IMR-90 (cell line): ENCODE results near the gene STRN. TPM values are rescaled to one million over a fixed set of nuclear protein-coding genes. Genes with fewer than 3 reads are reported as not detected.

Experiments
- ATAC-seq: fragments of 200-7000 bp; cut with Tn5 transposase; 2 replicates; pipeline ENCODE4 v1.9.1; 2020; ENCODE audit warnings: low read depth, mild to moderate bottlenecking, moderate library complexity
- BruUV-seq: library from RNA; stranded (reverse); fragments of 400-500 nt; replicated peaks from 2 replicates; lab custom pipeline; 2021; lab: Mats Ljungman, UMichigan
- CTCF ChIA-PET: fragments of 300-600 bp; formaldehyde crosslinking; extraction: SDS; loops from one replicate; lab custom pipeline; 2021; ENCODE audit warnings: antibody characterized with exemption; lab: Yijun Ruan, JAX
- POLR2A ChIA-PET: fragments of 300-600 bp; sonication (Branson Sonifier 250); formaldehyde crosslinking; loops from one replicate; lab custom pipeline; 2022; ENCODE audit warnings: antibody characterized with exemption; ENCODE audit not compliant: unreplicated experiment; lab: Charles Lee
- DNase-seq: peaks from one replicate; pipeline ENCODE4 v3.0.0; 2013
- H2AFZ ChIP-seq: replicated peaks from 2 replicates; pipeline ENCODE3; 2013; ENCODE audit warnings: low read length, mild to moderate bottlenecking; ENCODE audit not compliant: poor library complexity
- H2AK5ac ChIP-seq: 2 replicates; pipeline ENCODE4 v1.6.1; 2013; ENCODE audit warnings: low read depth, low read length, inconsistent platforms
- H2AK9ac ChIP-seq: replicated peaks from 2 replicates; pipeline ENCODE3; 2013; ENCODE audit warnings: mild to moderate bottlenecking, low read depth, low read length, moderate library complexity; ENCODE audit not compliant: poor library complexity
- H2BK120ac ChIP-seq: 2 replicates; pipeline ENCODE4 v1.6.1; 2013; ENCODE audit warnings: low read depth, low read length, inconsistent platforms
- H2BK15ac ChIP-seq: 3 replicates; pipeline ENCODE4 v1.6.1; 2013; ENCODE audit warnings: low read depth, low read length, inconsistent platforms
- H2BK20ac ChIP-seq: 2 replicates; pipeline ENCODE4 v1.6.1; 2013; ENCODE audit warnings: low read depth, mild to moderate bottlenecking, inconsistent platforms, low read length, moderate library complexity
- H2BK5ac ChIP-seq: 2 replicates; pipeline ENCODE4 v1.6.1; 2013; ENCODE audit warnings: mild to moderate bottlenecking, low read depth, low read length, inconsistent platforms; ENCODE audit not compliant: poor library complexity, severe bottlenecking
- H3K14ac ChIP-seq: replicated peaks from 2 replicates; pipeline ENCODE4 v1.6.1; 2013; ENCODE audit warnings: low read depth, low read length, inconsistent platforms
- H3K18ac ChIP-seq: 2 replicates; pipeline ENCODE4 v1.6.1; 2013; ENCODE audit warnings: low read depth, low read length, control low read depth
- H3K23ac ChIP-seq: 2 replicates; pipeline ENCODE4 v1.6.1; 2013; ENCODE audit warnings: low read depth, low read length, inconsistent platforms
- H3K27ac ChIP-seq: 2 replicates; pipeline ENCODE4 v1.5.1; 2013; ENCODE audit warnings: mild to moderate bottlenecking, control low read depth, low read length; ENCODE audit not compliant: insufficient read depth
- H3K27me3 ChIP-seq: 2 replicates; pipeline ENCODE4 v1.6.1; 2013; ENCODE audit warnings: low read length; ENCODE audit not compliant: control insufficient read depth, insufficient read depth
- H3K36me3 ChIP-seq: 2 replicates; pipeline ENCODE4 v1.6.1; 2013; ENCODE audit warnings: low read length, mixed read lengths; ENCODE audit not compliant: control insufficient read depth, insufficient read depth
- H3K4ac ChIP-seq: 2 replicates; pipeline ENCODE4 v1.6.1; 2013; ENCODE audit warnings: low read depth, low read length, inconsistent platforms
- H3K4me1 ChIP-seq: 2 replicates; pipeline ENCODE4 v1.6.1; 2013; ENCODE audit warnings: low read length, mixed read lengths; ENCODE audit not compliant: control insufficient read depth, insufficient read depth
- H3K4me2 ChIP-seq: 2 replicates; pipeline ENCODE4 v1.6.1; 2013; ENCODE audit warnings: low read depth, mild to moderate bottlenecking, control low read depth, low read length, moderate library complexity
- H3K4me3 ChIP-seq: 2 replicates; pipeline ENCODE4 v1.5.1; 2013; ENCODE audit warnings: low read depth, mild to moderate bottlenecking, control low read depth, low read length, moderate library complexity; ENCODE audit not compliant: insufficient read depth
- H3K56ac ChIP-seq: 2 replicates; pipeline ENCODE4 v1.6.1; 2013; ENCODE audit warnings: low read length, inconsistent platforms; ENCODE audit not compliant: insufficient read depth; ENCODE audit errors: extremely low read depth
- H3K79me1 ChIP-seq, 2 experiments: 2 replicates each; pipeline ENCODE4 v1.6.1; 2013; ENCODE audit warnings: low read length in 2 of 2, inconsistent platforms in 1 of 2, low read depth in 1 of 2
- H3K9ac ChIP-seq: 2 replicates; pipeline ENCODE4 v1.6.1; 2013; ENCODE audit warnings: low read depth, low read length, control low read depth
- H3K9me1 ChIP-seq: 2 replicates; pipeline ENCODE4 v1.6.1; 2013; ENCODE audit warnings: low read length, inconsistent platforms; ENCODE audit not compliant: insufficient read depth
- H3K9me3 ChIP-seq: 2 replicates; pipeline ENCODE4 v1.6.1; 2013; ENCODE audit warnings: low read length; ENCODE audit not compliant: control insufficient read depth, insufficient read depth
- H4K20me1 ChIP-seq: 2 replicates; pipeline ENCODE4 v1.6.1; 2013; ENCODE audit warnings: low read length, inconsistent platforms; ENCODE audit not compliant: insufficient read depth
- H4K5ac ChIP-seq: 2 replicates; pipeline ENCODE4 v1.6.1; 2013; ENCODE audit warnings: mild to moderate bottlenecking, low read depth, low read length, control low read depth
- H4K8ac ChIP-seq, 2 experiments: 2 replicates each; pipeline ENCODE4 v1.6.1; 2013; ENCODE audit warnings: low read depth in 2 of 2, low read length in 2 of 2, control low read depth in 1 of 2, inconsistent platforms in 1 of 2
- H4K91ac ChIP-seq: 2 replicates; pipeline ENCODE4 v1.6.1; 2013; ENCODE audit warnings: low read depth, low read length, inconsistent platforms; ENCODE audit not compliant: insufficient read depth
- CEBPB ChIP-seq: IDR thresholded peaks from 2 replicates; pipeline ENCODE4 v1.6.1; 2012; ENCODE audit warnings: low read depth, low read length, improper control_type of control experiment
- CHD1 ChIP-seq: IDR thresholded peaks from 2 replicates; pipeline ENCODE4 v1.6.1; 2012; ENCODE audit warnings: low read depth, low read length, improper control_type of control experiment
- ELK1 ChIP-seq: fragments of 150-350 bp; IDR thresholded peaks from 2 replicates; pipeline ENCODE4 v1.6.1; 2016; ENCODE audit warnings: low read depth, mild to moderate bottlenecking, low read length, moderate library complexity, borderline replicate concordance
- FOS ChIP-seq: fragments of 150-350 bp; IDR thresholded peaks from 2 replicates; pipeline ENCODE4 v1.6.1; 2016; ENCODE audit warnings: low read depth, low read length
- MAFK ChIP-seq: IDR thresholded peaks from 2 replicates; pipeline ENCODE4 v1.6.1; 2012; ENCODE audit warnings: low read depth, low read length, improper control_type of control experiment
- MXI1 ChIP-seq: IDR thresholded peaks from 2 replicates; pipeline ENCODE4 v1.6.1; 2012; ENCODE audit warnings: low read depth, mild to moderate bottlenecking, low read length, moderate library complexity, borderline replicate concordance
- NFE2L2 ChIP-seq: fragments of 150-350 bp; IDR thresholded peaks from 2 replicates; pipeline ENCODE4 v1.6.1; 2016; ENCODE audit warnings: low read depth, mild to moderate bottlenecking, low read length
- POLR2A ChIP-seq: IDR thresholded peaks from 2 replicates; pipeline ENCODE4 v1.6.1; 2012; ENCODE audit warnings: mild to moderate bottlenecking, low read depth, low read length
- RAD21 ChIP-seq: IDR thresholded peaks from 2 replicates; pipeline ENCODE4 v1.6.1; 2012; ENCODE audit warnings: low read length, improper control_type of control experiment
- RFX5 ChIP-seq: IDR thresholded peaks from 2 replicates; pipeline ENCODE4 v1.8.0; 2012; ENCODE audit warnings: low read depth, mild to moderate bottlenecking, low read length, moderate library complexity
- SMC3 ChIP-seq: fragments of 150-350 bp; IDR thresholded peaks from 2 replicates; pipeline ENCODE4 v1.6.1; 2016; ENCODE audit warnings: low read depth, mild to moderate bottlenecking, antibody characterized with exemption, low read length, moderate library complexity
- WGBS, 2 experiments: methylation state at CpG; one replicate each; pipeline versions ENCODE4 v1.1.5 to v1.1.7; 2013; ENCODE audit warnings: missing lambda C conversion rate in 2 of 2; ENCODE audit not compliant: insufficient read length in 1 of 2; ENCODE audit errors: extremely low coverage in 2 of 2; 5-methylcytosine and 5-hydroxymethylcytosine counted together
- dilution Hi-C: fragments of 300-500 bp; cut with HindIII; formaldehyde crosslinking; loops from one replicate; pipeline ENCODE4 v1.14.3; 2018; ENCODE audit warnings: low sequenced_read_pairs; ENCODE audit not compliant: unreplicated experiment
- in situ Hi-C: fragments of 300-500 bp; cut with MboI; formaldehyde crosslinking; loops from 3 replicates; pipeline ENCODE4 v1.14.3; 2019; ENCODE audit warnings: low sequenced_read_pairs, inconsistent platforms, mixed read lengths
- intact Hi-C: fragments of 100-400 bp; cut with micrococcal nuclease; formaldehyde crosslinking; loops from 2 replicates; pipeline ENCODE4 v1.10.0; 2022
- polyA plus RNA-seq, 3 experiments: library from polyadenylated mRNA; depleted of rRNA; stranded (reverse); fragments of >200 nt; gene quantifications; 2 replicates each; pipeline ENCODE4 v1.2.3, GENCODE V29; 2012; ENCODE audit warnings: low replicate concordance in 1 of 3
- total RNA-seq: library from RNA; depleted of rRNA; stranded (reverse); fragments of >200 nt; gene quantifications from 2 replicates; pipeline ENCODE4 v1.2.3, GENCODE V29; 2012
- TF ChIP-seq, protein P1 (sequence below): fragments of 150-350 bp; IDR thresholded peaks from 2 replicates; pipeline ENCODE4 v1.6.1; 2017; ENCODE audit warnings: mild to moderate bottlenecking, antibody characterized with exemption, low read length, low read depth
- TF ChIP-seq, protein P2 (sequence below): conservative IDR thresholded peaks from 2 replicates; pipeline ENCODE4 v1.5.1; 2012; ENCODE audit warnings: mild to moderate bottlenecking, low read depth, low read length, improper control_type of control experiment

STRN gene
- total and polyA plus RNA-seq, 2 of the 4 experiments (the other 2 are of a cell fraction), result 5.1 to 23.3 TPM

GRCh38 chr2:36904636-36905035 is 61.7 kb downstream of the STRN start:
- dilution Hi-C loops, result no loop called here
- in situ Hi-C loops, result no loop called here
- no peak overlapping the region for H2AFZ ChIP-seq
- H3K23ac ChIP-seq, result no peak overlapping the region
- no peak overlapping the region for H4K8ac ChIP-seq
- no peak overlapping the region for H3K4me2 ChIP-seq
- no peaks in the 10 kb centered on the region for H3K27me3 ChIP-seq
- H2AK5ac ChIP-seq, result no peak overlapping the region
- no peaks in the 10 kb centered on the region for H3K9me1 ChIP-seq
- no peak overlapping the region for H2BK20ac ChIP-seq
- DNase-seq (no peak), ATAC-seq (no peak)
- no peak overlapping the region for H2AK9ac ChIP-seq
- H2BK5ac ChIP-seq, result no peak overlapping the region
- no peak overlapping the region for H3K18ac ChIP-seq
- H3K14ac ChIP-seq, result no peak overlapping the region
- H3K36me3 ChIP-seq, result peaks cover 5% of the 10 kb centered on the region; the same call in 1 of the 2 replicates
- CTCF ChIA-PET, result no interaction called here
- no peak overlapping the region for H2BK15ac ChIP-seq
- no CpG with 5 or more reads among the region's 6 CpGs for WGBS, 2 experiments
- TF ChIP-seq RFX5 (no peak), MXI1 (no peak), ELK1 (no peak), FOS (no peak), SMC3 (no peak), NFE2L2 (no peak), MAFK (no peak), CEBPB (no peak), CHD1 (no peak), RAD21 (no peak), POLR2A (no peak)
- TF ChIP-seq, protein P1, sequence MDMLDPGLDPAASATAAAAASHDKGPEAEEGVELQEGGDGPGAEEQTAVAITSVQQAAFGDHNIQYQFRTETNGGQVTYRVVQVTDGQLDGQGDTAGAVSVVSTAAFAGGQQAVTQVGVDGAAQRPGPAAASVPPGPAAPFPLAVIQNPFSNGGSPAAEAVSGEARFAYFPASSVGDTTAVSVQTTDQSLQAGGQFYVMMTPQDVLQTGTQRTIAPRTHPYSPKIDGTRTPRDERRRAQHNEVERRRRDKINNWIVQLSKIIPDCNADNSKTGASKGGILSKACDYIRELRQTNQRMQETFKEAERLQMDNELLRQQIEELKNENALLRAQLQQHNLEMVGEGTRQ, result no peak
- TF ChIP-seq, protein P2, sequence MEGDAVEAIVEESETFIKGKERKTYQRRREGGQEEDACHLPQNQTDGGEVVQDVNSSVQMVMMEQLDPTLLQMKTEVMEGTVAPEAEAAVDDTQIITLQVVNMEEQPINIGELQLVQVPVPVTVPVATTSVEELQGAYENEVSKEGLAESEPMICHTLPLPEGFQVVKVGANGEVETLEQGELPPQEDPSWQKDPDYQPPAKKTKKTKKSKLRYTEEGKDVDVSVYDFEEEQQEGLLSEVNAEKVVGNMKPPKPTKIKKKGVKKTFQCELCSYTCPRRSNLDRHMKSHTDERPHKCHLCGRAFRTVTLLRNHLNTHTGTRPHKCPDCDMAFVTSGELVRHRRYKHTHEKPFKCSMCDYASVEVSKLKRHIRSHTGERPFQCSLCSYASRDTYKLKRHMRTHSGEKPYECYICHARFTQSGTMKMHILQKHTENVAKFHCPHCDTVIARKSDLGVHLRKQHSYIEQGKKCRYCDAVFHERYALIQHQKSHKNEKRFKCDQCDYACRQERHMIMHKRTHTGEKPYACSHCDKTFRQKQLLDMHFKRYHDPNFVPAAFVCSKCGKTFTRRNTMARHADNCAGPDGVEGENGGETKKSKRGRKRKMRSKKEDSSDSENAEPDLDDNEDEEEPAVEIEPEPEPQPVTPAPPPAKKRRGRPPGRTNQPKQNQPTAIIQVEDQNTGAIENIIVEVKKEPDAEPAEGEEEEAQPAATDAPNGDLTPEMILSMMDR, result no peak
- H3K56ac ChIP-seq, result no peak overlapping the region
- no peak overlapping the region for H3K9ac ChIP-seq
- peaks cover 3 to 6% of the 10 kb centered on the region in 2 experiments; a peak in 2 of 4 replicates for H3K79me1 ChIP-seq
- H3K4ac ChIP-seq, result no peak overlapping the region
- H2BK120ac ChIP-seq, result no peak overlapping the region
- no TSS peak for BruUV-seq
- no peaks in the 10 kb centered on the region for H3K4me1 ChIP-seq
- H3K9me3 ChIP-seq, result no peaks in the 10 kb centered on the region
- H4K91ac ChIP-seq, result no peak overlapping the region
- H3K4me3 ChIP-seq, result no peak overlapping the region
- intact Hi-C loops, result no loop called here
- no peaks in the 10 kb centered on the region for H4K20me1 ChIP-seq
- POLR2A ChIA-PET, result no interaction called here
- no peak overlapping the region for H4K5ac ChIP-seq
- no peak overlapping the region for H3K27ac ChIP-seq
